ENCODE data around the gene SF3A1.

The SF3A1 gene

DNA sequence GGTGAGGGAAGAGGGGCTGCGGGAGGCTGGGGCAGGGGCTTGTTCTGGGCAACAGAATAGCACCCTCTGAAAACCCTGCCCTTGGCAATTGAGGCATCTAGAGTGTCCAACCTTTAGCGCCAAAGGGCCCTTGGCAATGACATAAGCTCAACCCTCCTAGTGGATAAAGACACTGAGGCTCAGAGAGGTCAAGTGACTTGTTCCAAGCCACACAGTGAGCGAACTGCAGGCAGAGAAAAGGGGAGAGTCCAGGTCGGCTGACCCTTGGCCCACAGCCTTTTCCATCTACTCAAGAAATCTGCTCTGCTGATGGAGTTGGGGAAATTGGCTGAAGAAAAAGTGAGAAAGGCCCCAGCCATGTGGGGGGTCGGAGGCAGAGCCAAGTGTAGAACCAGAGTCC, 43.0 kb upstream of the SF3A1 start:
- TF ChIP-seq, protein P1, sequence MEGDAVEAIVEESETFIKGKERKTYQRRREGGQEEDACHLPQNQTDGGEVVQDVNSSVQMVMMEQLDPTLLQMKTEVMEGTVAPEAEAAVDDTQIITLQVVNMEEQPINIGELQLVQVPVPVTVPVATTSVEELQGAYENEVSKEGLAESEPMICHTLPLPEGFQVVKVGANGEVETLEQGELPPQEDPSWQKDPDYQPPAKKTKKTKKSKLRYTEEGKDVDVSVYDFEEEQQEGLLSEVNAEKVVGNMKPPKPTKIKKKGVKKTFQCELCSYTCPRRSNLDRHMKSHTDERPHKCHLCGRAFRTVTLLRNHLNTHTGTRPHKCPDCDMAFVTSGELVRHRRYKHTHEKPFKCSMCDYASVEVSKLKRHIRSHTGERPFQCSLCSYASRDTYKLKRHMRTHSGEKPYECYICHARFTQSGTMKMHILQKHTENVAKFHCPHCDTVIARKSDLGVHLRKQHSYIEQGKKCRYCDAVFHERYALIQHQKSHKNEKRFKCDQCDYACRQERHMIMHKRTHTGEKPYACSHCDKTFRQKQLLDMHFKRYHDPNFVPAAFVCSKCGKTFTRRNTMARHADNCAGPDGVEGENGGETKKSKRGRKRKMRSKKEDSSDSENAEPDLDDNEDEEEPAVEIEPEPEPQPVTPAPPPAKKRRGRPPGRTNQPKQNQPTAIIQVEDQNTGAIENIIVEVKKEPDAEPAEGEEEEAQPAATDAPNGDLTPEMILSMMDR (IDR thresholded peaks at IDR 0.05), result no peak

DNA sequence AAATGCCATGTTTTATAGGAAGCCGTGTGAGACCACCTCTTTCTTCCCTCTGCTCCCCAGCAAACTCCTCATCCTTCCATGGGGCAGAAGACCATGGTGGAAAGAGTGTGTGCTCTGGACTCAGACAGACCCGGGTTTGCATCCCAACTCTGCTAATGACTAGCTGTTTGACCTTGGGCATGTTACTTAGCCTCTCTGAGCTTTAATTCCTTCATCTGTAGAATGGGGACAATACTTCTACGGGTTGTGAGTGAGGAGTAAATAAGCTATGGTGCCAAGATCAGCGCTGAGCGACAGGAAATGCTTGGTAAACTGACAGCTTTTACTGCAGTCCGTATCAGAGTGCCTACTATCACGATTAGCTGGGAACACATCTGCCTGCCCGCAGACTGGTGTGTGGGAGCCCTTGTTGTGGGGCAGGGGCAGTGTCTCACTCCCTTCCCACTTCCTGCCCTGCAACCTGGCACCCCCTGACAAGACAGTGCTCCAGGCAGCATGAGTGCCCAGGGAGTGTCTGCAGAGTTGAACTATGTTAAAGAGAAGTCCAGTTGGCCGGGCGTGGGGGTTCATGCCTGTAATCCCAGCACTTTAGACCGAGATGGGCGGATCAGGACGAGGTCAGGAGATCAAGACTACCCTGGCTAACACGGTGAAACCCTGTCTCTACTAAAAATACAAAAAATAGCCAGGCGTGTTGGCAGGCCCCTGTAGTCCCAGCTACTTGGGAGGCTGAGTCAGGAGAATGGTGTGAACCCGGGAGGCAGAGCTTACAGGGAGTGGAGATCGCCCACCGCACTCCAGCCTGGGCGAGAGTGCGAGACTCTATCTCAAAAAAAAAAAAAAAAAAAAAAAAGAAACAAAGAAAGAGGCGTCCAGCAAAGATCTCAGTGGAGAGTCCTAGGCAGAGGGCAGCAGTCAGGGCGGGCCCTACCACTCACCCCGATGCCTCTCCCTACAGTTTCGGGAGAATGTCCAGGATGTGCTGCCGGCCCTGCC, 42.3 kb upstream of the SF3A1 start:
- TF ChIP-seq, protein P1 (IDR thresholded peaks at IDR 0.05), result no peak

DNA sequence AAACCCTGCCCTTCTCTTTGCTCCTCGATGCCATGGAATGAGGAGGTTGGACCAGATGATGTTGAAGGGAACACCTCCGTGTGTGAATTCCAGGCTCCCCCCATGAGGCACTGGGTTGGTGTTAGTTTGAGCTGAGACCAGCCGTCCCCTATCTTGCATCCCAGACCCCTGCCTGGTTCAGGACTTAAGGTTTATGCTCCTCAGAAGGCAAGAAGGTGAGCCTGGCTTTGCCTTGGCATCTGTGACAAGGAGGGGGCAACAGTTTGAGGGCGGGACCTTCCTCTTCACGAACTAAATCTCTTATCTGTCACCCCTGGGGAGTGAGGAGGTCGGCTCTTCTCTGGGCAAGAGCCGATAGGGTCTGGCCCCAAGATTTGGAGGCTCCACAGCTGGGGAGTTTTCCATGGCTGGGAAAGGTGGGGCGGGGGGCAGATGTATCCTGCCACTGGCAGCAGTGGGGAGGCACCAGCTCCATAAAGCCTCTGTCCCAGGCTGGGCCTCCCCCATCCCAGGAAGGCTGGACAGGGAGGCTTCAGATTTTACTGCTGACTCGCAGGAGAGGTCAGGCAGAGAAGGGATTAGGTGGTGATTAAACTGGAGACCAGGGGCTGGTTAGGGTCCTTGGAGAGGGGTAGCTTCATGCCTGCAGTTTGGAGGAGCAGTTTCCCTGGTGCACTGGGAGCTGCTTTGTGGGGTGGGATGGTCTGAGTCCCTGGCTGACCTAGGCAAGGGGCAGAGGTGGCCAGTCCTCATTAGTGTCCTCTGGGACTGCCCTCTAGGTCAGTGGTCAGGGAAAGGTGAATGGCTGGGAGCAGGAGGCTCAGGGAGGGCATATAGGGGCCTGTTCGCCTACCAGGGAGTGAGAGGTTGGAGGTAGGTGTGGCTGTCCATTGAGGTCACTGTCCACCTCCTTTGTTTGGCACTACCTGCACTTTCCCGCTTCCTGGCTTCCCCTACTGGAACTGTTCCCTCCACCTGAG, 41.3 kb upstream of the SF3A1 start:
- TF ChIP-seq, protein P1 (IDR thresholded peaks at IDR 0.05), result no peak

DNA sequence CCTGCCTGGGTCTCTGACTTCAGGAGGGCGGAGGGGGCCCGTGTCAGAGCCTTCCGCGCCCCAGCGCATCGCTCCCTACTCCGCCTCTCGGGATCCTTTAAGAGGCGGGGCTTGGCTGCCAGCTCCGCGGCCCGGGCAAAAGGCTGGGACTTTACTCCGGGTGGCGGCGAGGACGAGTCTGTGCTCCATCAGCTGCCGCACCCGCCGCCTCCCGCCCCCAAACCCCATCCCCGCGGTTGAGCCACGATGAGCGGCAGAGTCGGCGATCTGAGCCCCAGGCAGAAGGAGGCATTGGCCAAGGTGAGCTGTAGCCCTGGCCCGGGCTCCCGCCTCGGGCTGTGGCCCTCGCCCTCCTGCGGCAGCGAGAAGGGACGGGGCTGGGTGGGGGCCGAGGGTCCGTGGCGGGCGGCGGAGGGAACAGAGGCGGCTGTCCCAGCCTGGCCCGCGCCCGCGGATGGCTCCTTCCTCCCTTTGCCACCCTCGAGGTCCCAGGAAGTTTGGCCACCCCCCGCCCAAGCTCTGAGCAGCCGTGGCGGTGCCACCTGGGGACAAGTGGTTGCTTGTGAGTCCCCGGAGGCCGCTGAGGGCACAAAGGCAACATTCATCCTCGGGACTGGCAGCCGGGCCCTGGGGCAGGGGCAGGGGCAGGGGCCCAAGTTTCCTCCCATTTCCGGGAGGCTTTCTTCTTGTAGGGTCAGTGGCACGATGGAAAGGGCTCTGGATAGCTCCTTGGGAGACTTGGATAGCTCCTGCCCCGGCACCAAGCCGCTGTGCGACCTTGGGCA, 40.4 kb upstream of the SF3A1 start, which contains the start of gene SEC14L2:
SEC14L2 (plus strand) TSS at position 148 of the 785 bp plus-strand sequence; CDS start at position 247, 99 bp downstream.
- TF ChIP-seq, protein P1 (IDR thresholded peaks at IDR 0.05), result no peak

DNA sequence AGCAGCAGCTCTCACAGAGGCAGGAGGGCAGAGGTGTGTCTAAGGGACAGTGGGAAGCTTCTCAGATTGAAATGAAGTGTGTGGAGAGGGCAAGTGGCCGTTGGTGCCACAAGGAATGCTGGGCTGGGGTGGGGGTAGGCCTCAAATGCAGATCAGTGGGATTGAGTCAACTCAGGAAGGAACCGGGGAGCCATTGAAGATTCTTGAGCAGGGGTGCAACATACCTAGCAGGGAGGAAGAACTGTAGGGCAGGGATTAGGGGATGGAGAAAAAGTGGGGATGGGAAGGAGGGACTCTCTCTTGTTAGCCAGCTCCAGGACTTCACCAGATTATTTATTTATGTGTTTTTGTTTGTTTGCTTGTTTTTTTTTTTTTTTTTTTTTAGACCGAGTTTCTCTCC, 37.2 kb upstream of the SF3A1 start:
- TF ChIP-seq, protein P1 (IDR thresholded peaks at IDR 0.05), result no peak

DNA sequence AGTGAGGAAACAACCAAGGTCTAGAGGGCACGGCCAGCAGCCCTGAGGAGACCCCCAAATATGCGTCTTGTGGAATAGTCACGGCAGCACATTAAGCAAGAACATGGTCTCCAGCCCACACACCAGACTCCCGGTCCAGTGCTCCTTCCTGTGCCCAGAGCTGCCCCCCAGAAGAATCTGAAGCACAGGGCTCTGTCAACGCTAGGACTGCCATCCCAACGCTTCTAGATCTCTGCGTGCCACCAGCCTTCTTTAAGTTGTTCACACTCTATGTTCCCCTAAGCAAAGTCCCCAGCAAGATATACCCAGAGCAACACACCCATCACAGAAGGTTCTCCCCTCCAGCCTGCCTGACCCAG, 36.6 kb upstream of the SF3A1 start:
- TF ChIP-seq, protein P1 (IDR thresholded peaks at IDR 0.05), result no peak

All from LNCAP (cell line).